HG03565 (cell line): ENCODE data around the gene CLCN2.

Experiments
- ATAC-seq: cut with Tn5 transposase; IDR thresholded peaks from one replicate; pipeline ENCODE4 v1.9.1; 2021; ENCODE audit warnings: mild to moderate bottlenecking, moderate library complexity; ENCODE audit not compliant: unreplicated experiment

Gene CLCN2

DNA sequence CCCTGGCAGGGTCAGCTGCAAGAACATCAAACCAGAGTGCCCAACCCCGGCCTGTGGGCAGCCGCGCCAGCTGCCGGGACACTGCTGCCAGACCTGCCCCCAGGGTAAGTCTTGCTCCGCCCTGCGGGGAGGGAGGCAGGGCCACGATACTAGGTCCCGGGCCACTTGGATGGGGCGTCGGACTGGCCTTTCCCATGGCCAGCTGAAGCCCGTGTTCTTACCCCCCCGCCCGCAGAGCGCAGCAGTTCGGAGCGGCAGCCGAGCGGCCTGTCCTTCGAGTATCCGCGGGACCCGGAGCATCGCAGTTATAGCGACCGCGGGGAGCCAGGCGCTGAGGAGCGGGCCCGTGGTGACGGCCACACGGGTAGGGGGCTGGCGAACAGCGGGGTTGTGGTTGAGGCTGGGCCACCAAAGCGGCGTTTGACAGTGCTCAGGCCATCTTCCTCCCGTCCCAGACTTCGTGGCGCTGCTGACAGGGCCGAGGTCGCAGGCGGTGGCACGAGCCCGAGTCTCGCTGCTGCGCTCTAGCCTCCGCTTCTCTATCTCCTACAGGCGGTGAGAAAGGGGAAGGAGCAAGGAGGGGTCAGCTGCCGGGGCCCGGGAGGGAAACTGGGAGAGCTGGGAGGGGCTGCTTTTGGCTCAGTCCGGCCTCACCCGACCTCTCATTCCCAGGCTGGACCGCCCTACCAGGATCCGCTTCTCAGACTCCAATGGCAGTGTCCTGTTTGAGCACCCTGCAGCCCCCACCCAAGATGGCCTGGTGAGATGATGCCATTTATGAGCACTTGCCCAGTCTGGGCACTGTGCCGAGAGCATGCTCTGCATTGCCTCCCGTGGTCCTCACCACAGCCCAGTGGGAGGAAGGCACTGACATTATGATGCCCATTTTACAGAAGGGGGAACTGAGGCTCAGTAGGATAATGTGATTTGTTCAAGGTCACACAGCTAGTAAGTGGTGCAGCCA lies 20.1 kb upstream of the CLCN2 start:
- no peak for ATAC-seq

DNA sequence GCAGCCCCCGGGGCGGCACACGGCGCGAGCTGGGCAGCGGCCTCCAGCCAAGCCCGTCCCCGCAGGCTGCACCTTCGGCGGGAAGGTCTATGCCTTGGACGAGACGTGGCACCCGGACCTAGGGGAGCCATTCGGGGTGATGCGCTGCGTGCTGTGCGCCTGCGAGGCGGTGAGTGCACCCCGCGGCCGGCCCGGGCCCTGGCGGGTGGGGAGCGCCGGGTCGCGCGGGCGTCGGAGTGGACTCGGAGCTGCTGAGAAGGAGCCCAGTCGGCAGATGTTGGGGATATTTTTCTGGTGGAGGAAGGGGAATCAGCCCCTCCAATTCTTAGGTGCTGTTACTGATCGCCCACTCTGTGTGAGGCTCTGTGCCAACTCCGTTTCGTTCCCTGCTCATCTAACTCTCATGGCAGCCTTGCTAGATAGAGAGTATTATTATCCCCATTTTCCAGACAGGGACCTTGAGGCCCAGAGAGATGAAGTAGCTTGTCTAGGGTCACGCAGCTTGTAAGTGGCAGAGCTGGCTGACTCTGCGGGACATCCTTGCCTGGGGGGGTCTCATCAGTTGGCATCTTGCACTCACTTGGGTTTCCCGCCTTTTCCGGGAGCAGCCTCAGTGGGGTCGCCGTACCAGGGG lies 19.3 kb upstream of the CLCN2 start:
- ATAC-seq: no peak

DNA sequence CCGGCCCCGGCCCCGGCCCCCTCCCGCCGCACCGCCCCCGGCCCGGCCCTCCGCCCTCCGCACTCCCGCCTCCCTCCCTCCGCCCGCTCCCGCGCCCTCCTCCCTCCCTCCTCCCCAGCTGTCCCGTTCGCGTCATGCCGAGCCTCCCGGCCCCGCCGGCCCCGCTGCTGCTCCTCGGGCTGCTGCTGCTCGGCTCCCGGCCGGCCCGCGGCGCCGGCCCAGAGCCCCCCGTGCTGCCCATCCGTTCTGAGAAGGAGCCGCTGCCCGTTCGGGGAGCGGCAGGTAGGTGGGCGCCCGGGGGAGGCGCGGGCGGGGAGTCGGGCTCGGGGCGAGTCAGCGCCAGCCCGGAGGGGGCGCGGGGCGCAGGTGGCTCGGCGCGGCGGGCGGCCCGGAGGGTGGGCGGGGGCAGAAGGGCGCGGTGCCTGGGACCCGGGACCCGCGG lies 18.8 kb upstream of the CLCN2 start:
- ATAC-seq: no peak

DNA sequence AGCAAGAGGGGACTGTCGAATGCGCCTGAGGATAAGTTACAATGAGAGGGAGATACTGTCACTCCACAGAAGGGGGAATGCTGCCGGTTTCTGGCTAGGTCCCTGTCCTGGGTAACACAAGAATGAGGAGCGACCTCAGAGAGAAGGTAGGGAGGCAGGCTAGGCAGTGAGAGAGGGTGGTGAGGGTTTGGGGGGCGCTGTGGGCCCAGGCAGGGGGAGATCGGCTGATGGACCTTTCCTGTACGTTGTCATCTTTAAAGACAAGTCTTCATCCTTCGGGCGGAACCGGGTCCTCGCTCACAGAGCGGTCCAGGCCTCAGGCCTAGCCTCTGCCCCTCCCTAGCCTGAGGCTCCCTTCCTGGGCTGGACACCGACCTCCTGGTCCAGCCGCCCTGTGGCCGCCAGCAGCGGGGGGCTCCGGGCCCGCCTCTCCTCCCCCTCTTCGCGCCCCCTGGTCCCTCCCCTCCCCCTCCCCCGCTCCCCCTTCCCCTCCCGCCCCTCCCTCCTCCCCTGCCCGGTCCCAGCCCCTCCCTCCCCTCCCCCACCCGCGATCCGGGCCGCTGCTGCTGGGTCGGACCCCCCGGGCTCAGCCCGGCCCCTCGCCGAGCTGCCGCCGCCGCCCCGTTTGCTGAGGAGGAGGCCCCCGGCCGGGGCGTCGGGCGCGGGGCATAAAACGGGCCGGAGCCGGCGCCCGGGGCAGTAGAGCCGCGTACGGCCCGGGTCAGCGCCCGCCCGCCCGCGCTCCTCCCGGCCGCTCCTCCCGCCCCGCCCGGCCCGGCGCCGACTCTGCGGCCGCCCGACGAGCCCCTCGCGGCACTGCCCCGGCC lies 18.2 kb upstream of the CLCN2 start, which contains the start of gene CHRD:
CHRD (plus strand) TSS at position 697 of the 827 bp plus-strand sequence. CDS start 265 bp downstream, outside the sequence.
- ATAC-seq: no peak

DNA sequence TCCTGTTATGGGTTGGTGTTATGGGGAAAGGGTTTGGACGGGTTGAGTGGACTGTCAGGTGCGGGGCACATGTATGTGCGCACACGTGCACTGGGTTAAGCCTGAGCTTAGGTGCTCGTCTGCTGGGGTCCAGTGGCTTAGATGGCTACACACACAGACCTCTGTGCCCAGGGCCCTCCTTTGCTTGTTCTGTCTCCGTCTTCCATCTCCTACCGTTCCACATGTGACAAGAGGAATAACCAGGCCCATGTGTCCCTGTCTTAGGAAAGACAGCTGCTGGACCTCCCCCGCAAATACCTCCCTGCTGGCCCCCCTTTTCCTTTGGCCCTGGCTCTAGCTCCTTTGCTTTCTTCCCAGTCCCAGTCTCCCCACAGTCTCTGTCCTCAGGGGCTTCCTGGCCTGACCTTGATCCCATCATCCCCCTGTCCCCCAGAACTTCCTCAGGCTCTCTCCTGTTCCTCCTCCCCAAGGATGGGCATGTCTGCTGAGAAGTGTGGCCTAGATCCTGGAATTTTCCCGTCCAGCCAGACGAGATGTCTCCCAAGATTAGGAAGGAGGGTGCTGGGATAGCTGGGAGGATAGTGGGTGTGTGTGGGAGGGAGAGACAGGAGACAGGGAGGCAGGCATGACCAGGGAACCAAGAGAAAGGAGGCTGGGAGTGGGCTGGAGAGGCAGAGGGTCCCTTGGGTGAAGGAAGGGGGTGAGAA lies 17.4 kb upstream of the CLCN2 start:
- ATAC-seq: no peak

DNA sequence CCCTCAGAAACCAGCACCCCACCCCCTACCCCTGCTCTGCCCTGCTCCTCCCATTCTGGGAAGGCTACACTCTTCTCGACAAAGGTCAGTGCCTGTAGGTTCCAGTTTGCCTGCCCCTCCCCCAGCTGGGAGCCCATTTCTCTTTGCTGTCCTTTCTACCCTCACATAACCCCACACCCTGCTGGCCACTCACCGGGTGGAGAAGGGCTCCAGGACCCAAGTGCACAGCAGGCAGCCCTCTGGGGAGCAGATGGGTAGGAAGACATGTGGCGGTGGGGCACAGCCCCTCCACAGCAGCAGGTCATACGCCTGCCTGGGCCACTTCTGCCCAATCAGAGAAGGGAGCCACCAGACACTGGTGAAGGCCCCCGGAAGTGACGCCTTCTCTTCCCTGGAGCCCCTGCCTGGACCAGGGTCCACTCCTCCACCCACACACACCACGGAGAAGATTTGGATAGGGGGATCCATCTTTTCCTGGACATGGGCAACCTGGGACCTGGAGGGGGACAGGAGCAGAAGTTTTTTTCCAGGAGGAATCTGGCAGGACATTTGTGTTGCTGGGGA lies 16.6 kb upstream of the CLCN2 start, which contains the start of gene THPO:
THPO (minus strand) TSS at position 326 of the 564 bp plus-strand sequence. CDS start 1,948 bp downstream, outside the sequence.
- ATAC-seq: no peak

DNA sequence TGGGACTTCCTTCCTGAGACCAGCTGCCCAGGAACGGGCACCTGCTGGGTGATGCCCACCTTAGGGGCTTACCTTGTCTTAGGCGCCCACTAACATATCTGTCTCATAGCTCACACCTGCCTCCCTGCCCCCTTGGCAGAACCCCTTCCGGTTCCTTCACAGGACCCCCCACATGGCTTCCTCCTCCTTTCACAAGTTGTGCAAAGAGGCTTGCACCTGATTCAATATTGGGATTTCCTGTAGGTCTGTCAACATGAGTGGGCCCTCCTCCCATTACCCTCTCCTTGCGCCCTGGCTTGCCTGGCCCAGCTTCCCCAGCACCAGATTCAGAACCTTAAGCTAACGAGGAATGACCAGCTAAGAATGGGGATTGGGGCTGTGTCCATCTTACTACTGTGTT lies 16.0 kb upstream of the CLCN2 start:
- no peak for ATAC-seq

DNA sequence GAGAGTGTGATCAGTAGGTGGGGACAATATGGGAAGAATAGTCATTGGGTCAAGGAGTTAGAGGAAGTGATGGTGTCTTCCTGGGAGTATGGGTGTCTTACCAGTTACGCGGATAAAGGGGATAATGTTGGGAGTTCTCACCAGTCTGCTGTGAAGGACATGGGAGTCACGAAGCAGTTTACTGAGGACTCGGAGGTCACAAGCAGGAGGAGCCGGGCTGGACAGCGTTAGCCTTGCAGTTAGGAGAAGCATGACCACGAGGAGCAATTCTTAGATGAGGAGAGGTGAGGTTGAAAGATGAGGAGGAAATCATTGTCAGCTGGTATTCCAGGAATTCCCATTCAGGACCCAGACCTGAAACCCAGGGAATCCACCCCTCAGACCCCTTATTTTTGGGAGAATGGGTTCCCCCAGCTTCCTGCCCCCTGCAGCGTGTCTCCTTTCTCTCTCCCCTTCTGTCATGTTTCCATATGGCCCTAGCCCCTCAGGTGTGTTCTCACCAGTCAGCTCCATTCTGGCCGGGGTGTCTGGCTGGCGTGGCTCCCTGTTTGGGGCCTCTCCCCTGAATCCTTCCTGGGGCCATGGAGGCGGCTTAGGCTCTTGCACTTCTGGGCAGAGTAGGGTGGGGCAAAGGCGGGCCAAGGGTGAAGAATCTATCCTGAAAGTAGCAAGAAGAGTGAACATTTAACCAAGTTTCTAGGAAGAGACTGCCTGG lies 14.5 kb upstream of the CLCN2 start:
- no peak for ATAC-seq

DNA sequence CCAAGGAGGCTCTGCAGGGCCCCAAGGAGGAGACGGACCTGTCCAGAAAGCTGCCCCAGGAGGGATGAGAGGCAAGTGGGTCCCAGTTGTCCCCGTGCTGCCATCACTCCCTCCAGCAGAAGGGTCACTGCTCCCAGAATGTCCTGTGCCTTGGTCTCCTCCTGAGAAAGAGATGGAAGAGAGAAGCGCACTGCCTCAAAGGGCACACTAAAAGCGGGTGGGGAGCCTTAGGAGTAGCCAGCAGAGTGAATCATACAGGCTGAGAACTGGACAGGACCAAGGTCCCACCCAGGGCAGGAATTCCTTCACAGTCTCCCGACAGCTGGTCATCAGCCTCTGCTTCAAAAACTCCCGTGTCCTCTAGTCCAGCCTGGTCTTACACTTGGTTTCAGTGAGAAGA lies 12.0 kb upstream of the CLCN2 start:
- ATAC-seq: no peak

DNA sequence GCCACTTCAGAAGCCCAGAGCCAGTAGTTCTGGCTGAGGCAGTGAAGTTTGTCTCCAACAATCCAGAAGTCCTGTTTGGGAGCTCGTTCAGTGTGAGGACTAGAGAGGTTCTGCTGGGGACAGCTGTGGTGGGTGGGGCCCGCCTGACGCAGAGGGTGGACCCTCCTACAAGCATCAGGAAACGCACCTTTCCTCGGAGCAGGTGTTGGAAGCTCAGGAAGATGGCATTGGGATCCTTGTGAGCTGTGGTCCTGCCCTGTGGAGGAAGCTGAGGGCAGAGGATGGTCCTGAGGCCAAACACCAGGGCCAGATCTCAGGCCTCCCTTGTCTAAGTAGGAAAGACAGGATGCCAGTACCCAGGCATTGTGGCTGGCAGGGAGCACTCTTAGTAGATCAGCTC lies 11.5 kb upstream of the CLCN2 start:
- no peak for ATAC-seq

DNA sequence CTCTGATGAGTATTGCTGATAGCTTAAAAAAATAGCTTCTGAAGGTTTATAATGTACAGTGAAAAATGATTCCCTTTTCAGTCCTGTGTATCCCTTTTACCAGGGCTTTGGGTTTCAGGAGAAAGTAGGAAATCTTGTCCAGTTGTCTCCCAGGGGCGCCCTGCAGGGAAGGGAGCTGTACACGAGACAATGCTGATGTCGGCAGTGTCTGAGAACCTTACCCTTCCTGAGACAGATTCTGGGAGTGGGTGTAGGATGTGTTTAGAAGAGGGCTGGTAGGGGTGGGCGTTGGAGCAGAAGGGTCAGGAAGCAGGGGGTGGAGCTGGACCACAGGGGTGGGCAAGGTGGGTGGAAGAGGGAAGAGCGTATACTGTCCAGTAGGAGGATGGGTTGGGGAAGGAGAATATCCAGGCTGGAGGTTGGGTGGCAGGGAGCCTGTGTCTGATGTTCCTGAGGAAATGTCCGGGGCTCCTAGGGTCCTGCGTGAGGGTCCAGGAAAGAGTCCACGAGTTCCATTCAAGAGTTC lies 11.0 kb upstream of the CLCN2 start:
- no peak for ATAC-seq

DNA sequence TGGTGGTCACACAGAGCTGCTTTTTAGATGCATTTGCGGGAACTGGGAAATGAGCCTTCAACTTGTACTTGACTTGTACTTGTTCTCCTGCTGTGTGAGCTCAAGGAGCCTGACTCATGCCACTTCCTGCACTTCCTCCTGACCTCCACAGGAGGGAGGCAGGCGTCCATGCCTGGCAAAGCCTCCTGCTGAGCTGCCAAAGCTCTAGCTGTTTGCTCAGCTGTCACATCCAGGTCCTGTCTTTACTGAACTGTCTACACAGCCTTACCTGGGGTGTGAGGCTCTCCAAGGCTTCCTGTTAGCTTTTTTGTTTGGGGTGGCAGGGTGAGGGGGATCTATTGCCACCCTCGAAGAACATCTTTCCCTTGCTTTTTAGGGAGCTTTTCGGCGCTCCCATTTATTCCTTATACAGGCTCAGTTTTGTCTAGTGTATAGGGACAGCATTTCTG lies 10.2 kb upstream of the CLCN2 start:
- peak; percentile 61 for ATAC-seq

DNA sequence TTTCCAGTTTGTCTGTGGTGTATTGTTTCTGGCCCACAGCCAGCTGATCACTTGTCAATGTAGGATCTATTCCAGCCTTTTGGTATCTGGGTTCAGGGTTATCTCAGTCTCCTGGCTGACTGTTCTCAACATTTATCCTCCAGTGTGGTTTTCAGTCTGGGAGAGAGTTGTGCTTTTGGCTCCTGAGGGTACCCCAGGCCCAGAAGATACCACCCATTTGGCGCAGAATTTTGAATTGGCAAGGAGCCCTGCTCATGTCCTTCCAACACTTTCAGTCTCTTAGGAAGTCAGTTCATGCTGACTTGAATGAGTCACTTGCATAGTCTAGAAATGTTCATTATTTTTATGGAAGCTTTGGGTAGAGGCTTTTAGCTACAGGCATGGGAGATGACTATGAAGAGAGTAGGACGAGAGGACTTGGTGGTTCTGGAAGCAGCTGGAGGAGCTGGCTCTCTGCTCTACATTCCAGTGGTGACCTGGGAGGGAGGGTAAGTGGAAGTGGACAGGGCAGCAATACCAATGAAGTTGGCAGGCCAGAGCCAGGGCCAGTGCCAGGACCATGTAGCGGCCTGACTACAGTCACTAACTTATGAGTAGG lies 7.3 kb upstream of the CLCN2 start:
- no peak for ATAC-seq

DNA sequence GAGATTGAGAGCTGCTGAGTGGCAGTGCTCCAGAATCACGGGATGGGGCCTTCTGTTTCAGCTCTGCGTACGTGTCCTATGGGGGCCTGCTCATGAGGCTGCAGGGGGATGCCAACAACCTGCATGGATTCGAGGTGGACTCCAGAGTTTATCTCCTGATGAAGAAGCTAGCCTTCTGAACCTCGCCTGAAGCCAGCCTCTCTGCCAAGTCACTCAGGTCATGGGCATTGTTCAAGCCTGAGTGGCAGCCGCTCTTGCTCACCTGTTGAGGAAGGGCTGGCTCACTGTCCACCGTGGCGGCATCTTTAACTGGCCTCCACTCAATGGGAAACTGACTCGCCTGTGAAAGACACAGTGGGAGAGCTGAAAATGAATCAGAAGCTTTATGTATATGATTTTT lies 6.7 kb upstream of the CLCN2 start:
- ATAC-seq: no peak

DNA sequence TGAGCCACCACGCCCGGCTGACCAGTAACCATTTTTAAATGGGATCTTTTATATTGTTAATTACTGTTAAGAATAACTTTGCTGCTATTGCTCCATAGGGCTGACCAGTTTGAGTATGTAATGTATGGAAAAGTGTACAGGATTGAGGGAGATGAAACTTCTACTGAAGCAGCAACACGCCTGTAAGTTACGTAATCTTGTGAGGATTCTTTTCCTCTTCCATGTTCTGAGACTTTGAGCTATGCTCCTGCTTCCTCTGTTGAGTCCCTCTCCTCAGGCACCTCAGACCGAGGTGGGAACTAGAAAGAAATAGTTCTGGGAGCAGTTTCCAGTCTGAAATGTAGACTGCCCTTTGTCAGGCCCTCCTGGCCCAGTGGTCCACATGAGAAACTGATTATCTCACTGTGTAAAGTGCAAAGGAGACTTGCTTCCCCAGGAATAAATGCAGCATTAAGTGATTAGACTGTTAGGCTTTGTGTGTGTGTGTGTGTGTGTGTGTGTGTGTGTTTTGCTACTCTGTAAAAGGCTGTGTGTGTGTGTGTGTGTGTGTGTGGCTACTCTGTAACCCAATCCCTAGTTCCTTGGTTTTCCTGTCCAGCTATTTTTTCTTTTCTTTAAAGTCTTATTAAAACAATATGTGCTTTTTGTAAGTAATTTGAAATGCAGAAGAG lies 5.3 kb upstream of the CLCN2 start:
- no peak for ATAC-seq

DNA sequence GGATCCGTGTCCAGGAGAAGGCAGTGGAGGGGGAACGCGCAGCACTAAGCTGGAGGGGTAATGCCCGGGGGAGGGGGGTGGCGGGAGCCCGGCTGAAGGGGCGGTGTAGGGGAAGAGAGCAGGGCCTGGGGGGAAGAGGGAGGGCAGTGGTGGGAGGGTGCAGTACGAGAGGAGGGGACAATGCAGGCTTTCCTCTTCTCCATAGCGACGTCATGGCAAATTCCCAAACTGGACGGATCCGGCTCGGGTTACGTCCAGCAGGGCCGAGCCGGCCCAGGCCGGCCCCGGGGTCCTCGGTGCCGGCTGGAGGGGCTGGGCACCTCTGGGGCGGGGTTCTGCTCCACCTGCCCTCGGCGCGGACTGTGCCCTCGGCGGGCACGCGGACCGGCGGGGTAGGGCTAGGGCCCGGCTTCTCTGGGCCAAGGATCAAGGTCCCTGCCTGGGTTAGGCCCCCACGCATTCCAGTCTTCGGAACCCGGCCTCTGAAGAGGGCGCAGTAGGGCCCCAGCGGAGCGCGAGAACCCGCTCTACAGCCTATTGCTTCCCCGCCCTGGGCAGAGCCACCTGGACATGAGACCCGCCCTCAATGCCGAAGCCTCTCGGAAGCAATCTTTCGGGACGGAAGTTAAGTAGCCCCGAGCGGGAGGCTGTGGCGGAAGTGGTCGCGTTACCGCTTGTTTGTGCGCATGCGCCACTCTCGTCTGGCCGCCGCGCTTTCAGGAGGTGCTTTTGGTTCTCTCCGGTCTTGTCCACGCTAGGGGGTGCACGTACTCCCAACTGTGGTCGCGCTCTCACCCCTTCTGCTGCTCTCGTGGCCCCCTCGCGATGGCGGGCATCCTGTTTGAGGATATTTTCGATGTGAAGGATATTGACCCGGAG lies 1.5 kb upstream of the CLCN2 start:
- peak; percentile 79 for ATAC-seq
